ENCODE measurements around the gene MARCHF2. TPM values are rescaled to one million over a fixed set of nuclear protein-coding genes. Genes with fewer than 3 reads are reported as not detected.

MARCHF2 gene
- total and polyA plus RNA-seq, 7 experiments from 2014 or later, result 18.0 to 42.1 (median 23.4) TPM

Small RNA genes within 50 kb of the gene (microRNA-seq; reads per million reads assigned to microRNA genes)
- 7.8 reads per million, percentile 13 among the genes with 10 or more reads in this experiment for gene MIR4999 (ENCODE audit: borderline microRNAs expressed)

Other genes with a start within 250 kb of the MARCHF2 start
- gene CERS4, start 203.9 kb upstream of the MARCHF2 start, total RNA-seq, result 10 to 100 TPM; 17.2 to 32.4 (median 27.4) TPM
- 10 to 100 TPM; 11.2 to 12.3 TPM for gene CERS4, start 203.9 kb upstream of the MARCHF2 start, polyA plus RNA-seq
- gene CD320, start 104.9 kb upstream of the MARCHF2 start, total RNA-seq, result 10 to 100 TPM; 20.5 to 52.0 (median 27.2) TPM
- gene CD320, start 104.9 kb upstream of the MARCHF2 start, polyA plus RNA-seq, result 10 to 100 TPM; 42.2 to 44.0 TPM
- gene NDUFA7, start 91.9 kb upstream of the MARCHF2 start, total RNA-seq, result 10 to 100 TPM; 16.8 to 50.3 (median 30.0) TPM
- gene NDUFA7, start 91.9 kb upstream of the MARCHF2 start, polyA plus RNA-seq, result 100 to 1,000 TPM; 108 to 121 TPM
- 1,000 to 10,000 TPM; 2,319 to 4,111 (median 3,327) TPM for gene RPS28, start 91.8 kb upstream of the MARCHF2 start, total RNA-seq
- gene RPS28, start 91.8 kb upstream of the MARCHF2 start, polyA plus RNA-seq, result 1,000 to 10,000 TPM; 3,564 to 3,677 TPM
- 1 to 10 TPM; 1.3 to 4.4 (median 1.8) TPM for gene KANK3, start 70.0 kb upstream of the MARCHF2 start, total RNA-seq
- under 1 TPM; 0.52 to 0.72 TPM for gene KANK3, start 70.0 kb upstream of the MARCHF2 start, polyA plus RNA-seq
- gene ANGPTL4, start 49.1 kb upstream of the MARCHF2 start, total RNA-seq, result 1 to 10 TPM in 1 of 5 experiments, not detected in 4; 1.1 TPM
- gene ANGPTL4, start 49.1 kb upstream of the MARCHF2 start, polyA plus RNA-seq, result not detected
- gene RAB11B, start 22.9 kb upstream of the MARCHF2 start, total RNA-seq, result 100 to 1,000 TPM in 3 of 5 experiments, 10 to 100 TPM in 2; 77.4 to 113 (median 103) TPM
- gene RAB11B, start 22.9 kb upstream of the MARCHF2 start, polyA plus RNA-seq, result 10 to 100 TPM; 53.1 to 63.8 TPM
- 100 to 1,000 TPM; 175 to 280 (median 272) TPM for gene HNRNPM, start 31.7 kb downstream of the MARCHF2 start, total RNA-seq
- gene HNRNPM, start 31.7 kb downstream of the MARCHF2 start, polyA plus RNA-seq, result 100 to 1,000 TPM; 210 to 378 TPM
- 10 to 100 TPM in 2 of 5 experiments, 1 to 10 TPM in 3; 1.1 to 82.8 (median 3.9) TPM for gene PRAM1, start 89.3 kb downstream of the MARCHF2 start, total RNA-seq
- under 1 TPM; 0.12 to 0.34 TPM for gene PRAM1, start 89.3 kb downstream of the MARCHF2 start, polyA plus RNA-seq
- gene ZNF414, start 100.9 kb downstream of the MARCHF2 start, total RNA-seq, result 10 to 100 TPM; 36.0 to 69.2 (median 60.8) TPM
- gene ZNF414, start 100.9 kb downstream of the MARCHF2 start, polyA plus RNA-seq, result 10 to 100 TPM; 20.2 to 25.4 TPM
- gene MYO1F, start 164.1 kb downstream of the MARCHF2 start, total RNA-seq, result 100 to 1,000 TPM in 2 of 5 experiments, 10 to 100 TPM in 3; 25.5 to 472 (median 66.7) TPM
- gene MYO1F, start 164.1 kb downstream of the MARCHF2 start, polyA plus RNA-seq, result 1 to 10 TPM in 1 of 2 donors, under 1 TPM in 1; 0.83 to 1.0 TPM
- 100 to 1,000 TPM in 1 of 5 experiments, 10 to 100 TPM in 3, 1 to 10 TPM in 1; 8.2 to 102 (median 88.9) TPM for gene ADAMTS10, start 197.4 kb downstream of the MARCHF2 start, total RNA-seq
- 1 to 10 TPM; 1.5 to 3.4 TPM for gene ADAMTS10, start 197.4 kb downstream of the MARCHF2 start, polyA plus RNA-seq
- gene NFILZ, start 217.3 kb downstream of the MARCHF2 start, total RNA-seq, result not detected
- gene NFILZ, start 217.3 kb downstream of the MARCHF2 start, polyA plus RNA-seq, result not detected